Measurements from ENCODE around the gene IRF4.

DNA sequence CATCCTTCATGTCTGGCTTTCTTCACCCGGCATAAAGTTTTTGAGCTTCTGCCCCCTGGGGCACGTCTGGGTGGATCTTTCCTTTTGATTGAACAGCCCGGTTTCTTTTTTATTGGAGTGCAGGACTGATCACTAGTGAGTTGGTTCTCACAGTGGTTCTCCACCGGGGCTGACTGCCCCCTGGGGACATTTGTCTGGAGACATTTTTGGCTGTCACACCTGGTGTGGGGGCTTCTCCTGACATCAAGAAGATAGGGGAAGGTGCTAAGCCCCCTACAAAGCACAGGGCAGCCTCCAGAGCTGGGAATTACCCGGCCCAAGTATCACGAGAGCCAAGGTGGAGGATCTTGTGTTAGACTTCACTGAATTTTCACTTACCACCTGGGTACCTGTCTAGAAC is 25.7 kb upstream of the IRF4 start:
- TF ChIP-seq, protein P1, sequence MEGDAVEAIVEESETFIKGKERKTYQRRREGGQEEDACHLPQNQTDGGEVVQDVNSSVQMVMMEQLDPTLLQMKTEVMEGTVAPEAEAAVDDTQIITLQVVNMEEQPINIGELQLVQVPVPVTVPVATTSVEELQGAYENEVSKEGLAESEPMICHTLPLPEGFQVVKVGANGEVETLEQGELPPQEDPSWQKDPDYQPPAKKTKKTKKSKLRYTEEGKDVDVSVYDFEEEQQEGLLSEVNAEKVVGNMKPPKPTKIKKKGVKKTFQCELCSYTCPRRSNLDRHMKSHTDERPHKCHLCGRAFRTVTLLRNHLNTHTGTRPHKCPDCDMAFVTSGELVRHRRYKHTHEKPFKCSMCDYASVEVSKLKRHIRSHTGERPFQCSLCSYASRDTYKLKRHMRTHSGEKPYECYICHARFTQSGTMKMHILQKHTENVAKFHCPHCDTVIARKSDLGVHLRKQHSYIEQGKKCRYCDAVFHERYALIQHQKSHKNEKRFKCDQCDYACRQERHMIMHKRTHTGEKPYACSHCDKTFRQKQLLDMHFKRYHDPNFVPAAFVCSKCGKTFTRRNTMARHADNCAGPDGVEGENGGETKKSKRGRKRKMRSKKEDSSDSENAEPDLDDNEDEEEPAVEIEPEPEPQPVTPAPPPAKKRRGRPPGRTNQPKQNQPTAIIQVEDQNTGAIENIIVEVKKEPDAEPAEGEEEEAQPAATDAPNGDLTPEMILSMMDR (IDR thresholded peaks at IDR 0.05): no peak
- TF ChIP-seq POLR2A (IDR thresholded peaks at IDR 0.05): no peak

Data from testis (tissue), 2 donors.